ENCODE measurements around the gene TADA1. TPM values are rescaled to one million over a fixed set of nuclear protein-coding genes. Genes with fewer than 3 reads are reported as not detected.
"Not testable (repeated sequence)": the region's sequence is repeated elsewhere in the genome, so short reads cannot be mapped to it uniquely, and the experiment has no call there.

The TADA1 gene
- total RNA-seq, 1 experiment from 2014 or later = 15.2 TPM

DNA sequence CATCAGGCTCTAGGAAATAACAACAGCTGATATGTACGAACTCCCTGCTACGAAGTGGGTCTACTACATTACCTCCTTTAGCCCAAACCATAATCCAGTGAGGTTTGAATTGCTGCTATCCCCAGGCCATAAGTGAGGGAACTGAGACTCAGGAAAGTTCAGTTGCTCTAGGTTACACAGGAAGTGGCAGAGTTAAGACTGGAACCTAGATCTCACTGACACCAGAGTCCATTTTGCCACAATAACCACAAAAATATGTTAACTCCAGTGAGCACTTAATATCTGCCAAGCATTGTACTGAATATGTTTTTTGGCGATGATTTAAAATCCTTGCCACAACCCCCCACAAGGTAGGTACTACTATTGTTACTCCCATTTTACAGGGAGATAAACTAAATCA, 8.9 kb upstream of the TADA1 start:
- H3K4me3 ChIP-seq (ENCODE audit: low read depth, low read length, poor library complexity, severe bottlenecking) = no peak overlapping the region
- TF ChIP-seq EZH2 (IDR thresholded peaks at IDR 0.05; ENCODE audit: borderline replicate concordance, low read depth, low read length, poor library complexity, severe bottlenecking) (no peak), CTCF (conservative IDR thresholded peaks at IDR 0.05; ENCODE audit: low read depth, low read length) (no peak)
- no TSS peak for BruUV-seq (replicated peaks)
- no peaks in the 10 kb centered on the region for H3K4me1 ChIP-seq (ENCODE audit: insufficient read depth, low read length, poor library complexity, severe bottlenecking)
- ChIA-PET CTCF (no interaction called here), POLR2A (ENCODE audit: low non-redundant PET) (no interaction called here)
- no peaks in the 10 kb centered on the region for H3K36me3 ChIP-seq (ENCODE audit: insufficient read depth, low read length, poor library complexity, severe bottlenecking)
- no peaks in the 10 kb centered on the region for H3K9me3 ChIP-seq (ENCODE audit: low read depth, low read length, poor library complexity, severe bottlenecking)
- no peak overlapping the region for H3K27ac ChIP-seq (ENCODE audit: low read depth, low read length, poor library complexity, severe bottlenecking)
- no peak for DNase-seq (ENCODE audit: low spot score)
- intact Hi-C loops (cut with micrococcal nuclease; ENCODE audit: unreplicated experiment) = no loop called here
- H3K27me3 ChIP-seq (replicated peaks; ENCODE audit: insufficient read depth, low read depth, low read length, poor library complexity) = peaks cover 49% of the 10 kb centered on the region

DNA sequence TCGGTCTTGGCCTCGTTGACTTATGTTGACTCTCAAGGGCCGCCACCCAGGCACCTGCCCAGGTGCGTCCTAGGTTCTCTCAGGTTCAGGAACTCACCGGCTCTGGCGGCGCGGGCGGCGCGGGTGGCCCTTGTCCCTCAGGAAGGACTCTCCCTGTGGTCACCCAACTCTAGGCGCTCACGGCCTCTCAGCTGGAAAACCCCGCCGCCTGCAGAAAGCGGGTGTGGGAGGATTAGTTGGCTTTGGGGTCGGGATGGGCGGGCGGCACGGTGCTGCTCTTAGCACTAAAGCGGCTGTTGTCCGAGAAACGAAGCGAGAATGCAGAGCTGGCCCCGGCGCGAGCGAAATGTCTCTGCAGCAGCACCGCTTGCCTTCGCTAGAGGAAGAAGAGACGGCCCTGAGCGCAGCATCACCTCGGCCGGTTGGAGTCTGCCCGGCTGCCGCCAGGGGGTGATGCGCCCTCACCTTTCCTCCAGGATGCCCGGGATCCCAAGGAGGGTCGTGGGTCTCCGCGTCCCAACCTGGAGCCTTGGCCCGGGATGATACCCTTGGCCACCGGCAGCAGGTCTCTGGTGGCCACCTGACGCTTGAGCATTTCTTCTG, 8.1 kb upstream of the TADA1 start:
- Histone ChIP-seq H3K9me3 (ENCODE audit: low read depth, low read length, poor library complexity, severe bottlenecking) (no peaks in the 10 kb centered on the region), H3K4me1 (ENCODE audit: insufficient read depth, low read length, poor library complexity, severe bottlenecking) (no peaks in the 10 kb centered on the region), H3K27me3 (replicated peaks; ENCODE audit: insufficient read depth, low read depth, low read length, poor library complexity) (peaks cover 41% of the 10 kb centered on the region), H3K27ac (ENCODE audit: low read depth, low read length, poor library complexity, severe bottlenecking) (no peak overlapping the region), H3K36me3 (ENCODE audit: insufficient read depth, low read length, poor library complexity, severe bottlenecking) (no peaks in the 10 kb centered on the region), H3K4me3 (ENCODE audit: low read depth, low read length, poor library complexity, severe bottlenecking) (no peak overlapping the region)
- TF ChIP-seq CTCF (conservative IDR thresholded peaks at IDR 0.05; ENCODE audit: low read depth, low read length) = peak; percentile 46
- TF ChIP-seq EZH2 (IDR thresholded peaks at IDR 0.05; ENCODE audit: borderline replicate concordance, low read depth, low read length, poor library complexity, severe bottlenecking) = no peak
- no peak for DNase-seq (ENCODE audit: low spot score)
- no TSS peak for BruUV-seq (replicated peaks)
- POLR2A ChIA-PET (ENCODE audit: low non-redundant PET) = no interaction called here
- CTCF ChIA-PET = no interaction called here
- intact Hi-C loops (cut with micrococcal nuclease; ENCODE audit: unreplicated experiment) = no loop called here

DNA sequence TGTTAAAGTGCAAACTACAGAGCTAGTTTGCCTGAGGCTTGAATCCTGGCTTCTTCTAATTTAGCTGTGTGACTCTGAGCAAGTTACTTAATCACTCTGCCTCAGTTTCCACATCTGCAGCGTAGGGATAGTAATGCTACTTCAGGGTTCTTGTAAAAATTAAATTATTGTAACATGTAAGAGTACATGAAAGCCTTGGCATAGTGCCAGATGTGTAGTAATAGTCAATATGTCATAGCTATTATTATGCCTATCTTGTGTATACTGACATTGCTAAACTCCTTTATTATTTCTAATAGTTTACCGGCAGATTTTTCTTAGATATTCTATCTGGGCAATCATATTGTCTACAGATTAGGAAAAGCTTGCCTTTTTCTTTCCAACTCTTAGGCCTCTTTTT, 6.8 kb upstream of the TADA1 start:
- Histone ChIP-seq H3K9me3 (ENCODE audit: low read depth, low read length, poor library complexity, severe bottlenecking) (no peaks in the 10 kb centered on the region), H3K27ac (ENCODE audit: low read depth, low read length, poor library complexity, severe bottlenecking) (no peak overlapping the region), H3K4me1 (ENCODE audit: insufficient read depth, low read length, poor library complexity, severe bottlenecking) (no peaks in the 10 kb centered on the region), H3K36me3 (ENCODE audit: insufficient read depth, low read length, poor library complexity, severe bottlenecking) (no peaks in the 10 kb centered on the region), H3K27me3 (replicated peaks; ENCODE audit: insufficient read depth, low read depth, low read length, poor library complexity) (peaks cover 40% of the 10 kb centered on the region), H3K4me3 (ENCODE audit: low read depth, low read length, poor library complexity, severe bottlenecking) (no peak overlapping the region)
- DNase-seq (ENCODE audit: low spot score) = no peak
- TF ChIP-seq CTCF (conservative IDR thresholded peaks at IDR 0.05; ENCODE audit: low read depth, low read length) (no peak), EZH2 (IDR thresholded peaks at IDR 0.05; ENCODE audit: borderline replicate concordance, low read depth, low read length, poor library complexity, severe bottlenecking) (no peak)
- POLR2A ChIA-PET (ENCODE audit: low non-redundant PET) = no interaction called here
- BruUV-seq (replicated peaks) = no TSS peak
- intact Hi-C loops (cut with micrococcal nuclease; ENCODE audit: unreplicated experiment) = no loop called here
- CTCF ChIA-PET = no interaction called here

DNA sequence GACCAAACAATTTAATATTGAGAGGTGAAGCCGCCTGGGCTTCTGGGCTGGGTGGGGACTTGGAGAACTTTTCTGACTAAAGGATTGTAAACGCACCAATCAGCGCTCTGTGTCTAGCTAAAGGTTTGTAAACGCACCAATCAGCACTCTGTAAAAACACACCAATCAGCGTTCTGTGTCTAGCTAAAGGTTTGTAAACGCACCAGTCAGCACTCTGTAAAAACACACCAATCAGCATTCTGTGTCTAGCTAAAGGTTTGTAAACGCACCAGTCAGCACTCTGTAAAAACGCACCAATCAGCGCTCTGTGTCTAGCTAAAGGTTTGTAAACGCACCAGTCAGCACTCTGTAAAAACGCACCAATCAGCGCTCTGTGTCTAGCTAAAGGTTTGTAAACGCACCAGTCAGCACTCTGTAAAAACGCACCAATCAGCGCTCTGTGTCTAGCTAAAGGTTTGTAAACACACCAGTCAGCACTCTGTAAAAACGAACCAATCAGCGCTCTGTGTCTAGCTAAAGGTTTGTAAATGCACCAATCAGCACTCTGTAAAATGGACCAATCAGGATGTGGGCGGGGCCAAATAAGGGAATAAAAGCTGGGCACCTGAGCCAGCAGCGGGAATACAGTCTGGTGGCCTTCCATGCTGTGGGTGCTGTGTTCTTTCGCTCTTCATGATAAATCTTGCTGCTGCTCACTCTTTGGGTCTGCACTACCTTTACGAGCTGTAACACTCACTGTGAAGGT, 2.3 kb upstream of the TADA1 start:
- H3K36me3 ChIP-seq (ENCODE audit: insufficient read depth, low read length, poor library complexity, severe bottlenecking); intact Hi-C loops (cut with micrococcal nuclease; ENCODE audit: unreplicated experiment); DNase-seq (ENCODE audit: low spot score); BruUV-seq (replicated peaks); POLR2A ChIA-PET (ENCODE audit: low non-redundant PET); H3K4me3 ChIP-seq (ENCODE audit: low read depth, low read length, poor library complexity, severe bottlenecking); H3K27me3 ChIP-seq (replicated peaks; ENCODE audit: insufficient read depth, low read depth, low read length, poor library complexity); H3K27ac ChIP-seq (ENCODE audit: low read depth, low read length, poor library complexity, severe bottlenecking); H3K4me1 ChIP-seq (ENCODE audit: insufficient read depth, low read length, poor library complexity, severe bottlenecking); H3K9me3 ChIP-seq (ENCODE audit: low read depth, low read length, poor library complexity, severe bottlenecking): not testable (repeated sequence)
- CTCF ChIA-PET = interaction anchor here (1.0 kb wide), 1 partner anchor 342 kb away, joined by 10 read pairs; the partner anchor contains the start of gene POU2F1
